Measurements from ENCODE around the gene MYO16.

- no peak for TF ChIP-seq CTCF (conservative IDR thresholded peaks at IDR 0.05; ENCODE audit: low read length)
- no peak for TF ChIP-seq EZH2phosphoT487 (IDR thresholded peaks at IDR 0.05; ENCODE audit: borderline replicate concordance)
Observed at GRCh38 chr13:108947551-108948030, 318.2 kb downstream of the MYO16 start.
